Measurements from ENCODE around the gene GRID1.

- TF ChIP-seq POLR2AphosphoS5 (IDR thresholded peaks at IDR 0.05) (no peak), EP300 (IDR thresholded peaks at IDR 0.05; ENCODE audit: low read depth) (no peak)
These were observed 148.4 kb downstream of the GRID1 start for GRCh38 chr10:86218160-86218559.
